D341Med (cell line): ENCODE results near the gene KDM4C.
"Not testable (repeated sequence)": the region's sequence is repeated elsewhere in the genome, so short reads cannot be mapped to it uniquely, and the experiment has no call there.

ENCODE experiments used
- DNase-seq: peaks from one replicate; pipeline ENCODE4 v3.0.0; 2012; ENCODE audit warnings: low spot score

KDM4C gene

DNA sequence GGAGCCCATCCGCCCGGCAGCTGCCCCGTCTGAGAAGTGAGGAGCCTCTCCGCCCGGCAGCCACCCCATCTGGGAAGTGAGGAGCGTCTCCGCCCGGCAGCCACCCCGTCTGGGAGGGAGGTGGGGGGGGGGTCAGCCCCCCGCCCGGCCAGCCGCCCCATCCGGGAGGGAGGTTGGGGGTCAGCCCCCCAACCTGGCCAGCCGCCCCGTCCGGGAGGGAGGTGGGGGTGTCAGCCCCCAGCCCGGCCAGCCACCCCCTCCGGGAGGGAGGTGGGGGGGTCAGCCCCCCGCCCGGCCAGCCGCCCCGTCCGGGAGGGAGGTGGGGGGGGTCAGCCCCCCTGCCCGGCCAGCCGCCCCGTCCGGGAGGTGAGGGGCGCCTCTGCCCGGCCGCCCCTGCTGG, 49.9 kb downstream of the KDM4C start:
- not testable (repeated sequence) for DNase-seq

DNA sequence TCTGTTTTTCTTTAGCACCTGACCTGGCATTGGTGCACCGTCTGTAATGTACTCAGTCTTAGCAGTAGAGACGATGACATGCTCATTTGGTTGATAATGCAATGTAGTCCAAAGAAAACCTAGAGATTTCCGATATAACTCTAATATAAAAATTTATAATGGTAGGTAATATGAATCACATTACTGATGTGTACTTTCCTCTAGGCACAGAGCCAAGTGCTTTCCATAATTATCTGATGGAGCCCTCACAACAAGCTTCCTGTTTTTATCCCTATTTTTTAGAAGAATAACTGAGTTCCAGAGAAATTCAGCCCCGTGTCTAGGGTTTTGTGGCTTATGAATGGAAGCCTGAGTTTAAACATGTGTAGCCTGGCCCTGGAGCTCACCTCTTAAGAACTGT, 53.7 kb downstream of the KDM4C start:
- no peak for DNase-seq

DNA sequence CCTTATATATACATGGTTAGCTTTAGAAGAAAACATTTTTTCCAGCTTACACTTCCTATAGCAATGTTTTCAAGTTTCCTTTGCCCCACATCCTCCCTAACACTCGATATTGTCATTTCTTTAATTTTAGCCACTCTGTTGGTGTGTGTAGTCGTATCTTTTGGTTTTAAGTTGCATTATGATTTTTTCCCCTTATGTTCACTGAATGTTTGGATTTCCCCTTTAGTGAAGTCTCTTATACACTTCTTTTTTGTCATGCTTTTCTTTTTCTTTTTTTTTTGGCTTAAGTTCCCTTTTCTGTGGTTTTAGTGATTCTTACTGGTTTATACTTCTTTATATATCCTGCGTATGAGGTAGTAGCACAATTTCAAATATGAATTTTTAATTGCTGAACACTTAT, 58.8 kb downstream of the KDM4C start:
- DNase-seq = no peak

DNA sequence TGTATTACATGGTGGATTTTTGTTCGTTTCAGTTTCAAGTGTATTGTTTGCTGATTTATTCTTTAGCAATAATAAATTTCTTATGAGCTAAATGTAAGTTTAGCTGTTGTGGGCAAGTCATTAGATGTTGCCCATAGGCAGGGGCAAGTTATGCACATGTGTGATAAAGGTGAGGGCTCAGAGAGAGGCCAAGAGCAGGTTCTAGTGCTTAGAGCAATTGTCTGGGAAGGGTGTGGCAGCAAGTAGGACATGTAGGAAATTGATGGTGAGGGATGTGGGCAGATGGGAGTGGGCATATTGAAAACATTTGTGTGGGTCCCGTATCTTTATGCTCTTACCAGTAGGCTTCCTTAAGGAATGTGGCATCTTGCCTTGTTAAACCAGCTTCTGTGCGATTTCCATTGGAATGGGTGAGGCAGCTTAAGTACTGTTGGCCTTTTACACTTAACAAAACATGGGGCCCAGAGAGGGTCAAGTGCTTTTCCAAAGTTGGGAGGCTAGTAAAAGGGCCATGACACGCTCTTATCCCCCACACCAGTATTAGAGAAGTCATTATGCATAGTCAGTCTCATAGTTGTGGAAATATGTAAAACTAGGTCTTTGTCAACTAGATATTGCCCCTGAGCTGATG, 60.6 kb downstream of the KDM4C start:
- no peak for DNase-seq

DNA sequence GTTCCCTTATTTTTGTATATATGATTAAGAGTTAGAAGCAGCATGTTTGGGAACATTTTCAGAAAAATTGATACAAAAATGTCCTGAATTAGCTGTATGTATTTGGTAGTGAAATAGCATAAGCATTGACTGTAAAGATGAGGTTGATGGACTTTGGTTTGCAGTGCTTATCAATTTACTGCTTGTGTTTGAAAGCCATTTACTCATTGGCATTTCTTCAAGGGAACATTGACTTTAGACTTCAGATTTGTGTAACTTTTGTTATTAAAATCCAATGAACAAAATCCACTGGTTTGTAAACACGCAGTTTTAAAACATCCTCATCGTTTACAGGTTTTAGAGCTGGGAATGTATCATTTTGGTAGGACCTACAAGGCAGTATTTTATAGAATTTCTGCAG, 61.3 kb downstream of the KDM4C start:
- no peak for DNase-seq

DNA sequence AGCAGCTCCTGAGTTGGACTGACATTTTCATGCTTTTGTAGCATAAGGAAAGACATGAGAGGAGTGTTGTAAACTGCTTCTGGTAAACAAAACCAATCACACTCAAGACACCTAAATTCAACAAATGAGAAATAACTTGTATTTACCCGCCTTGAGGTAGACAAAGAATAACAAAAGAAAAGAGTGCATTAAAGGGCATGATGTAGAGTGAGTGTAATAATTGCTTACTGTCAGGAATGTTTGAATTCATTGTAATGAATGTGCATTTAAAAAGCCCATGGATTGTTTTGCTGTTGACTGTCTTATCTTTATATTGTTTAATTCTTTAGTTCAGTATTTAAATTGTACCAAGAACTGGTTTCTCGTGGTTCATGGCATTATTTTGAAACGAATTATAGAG, 61.8 kb downstream of the KDM4C start:
- DNase-seq = no peak

DNA sequence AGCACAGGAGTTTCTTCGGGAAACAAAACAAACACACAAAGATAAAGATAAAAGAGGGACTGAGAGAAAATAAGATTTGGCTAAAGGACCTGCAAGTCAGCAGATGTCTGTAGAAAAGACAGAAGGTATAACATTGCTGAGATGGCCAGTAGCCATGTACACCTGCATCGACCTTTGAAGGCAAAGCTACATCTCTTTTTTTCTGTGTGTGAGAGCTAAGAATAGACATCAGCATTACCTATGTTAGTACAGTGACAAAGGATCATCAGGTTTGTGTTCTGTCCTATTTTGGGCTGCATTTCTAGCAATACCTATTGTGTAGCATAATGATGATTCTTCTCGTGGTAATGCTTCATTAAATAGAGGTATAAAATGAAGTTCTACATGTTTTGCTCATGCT, 64.9 kb downstream of the KDM4C start:
- no peak for DNase-seq

DNA sequence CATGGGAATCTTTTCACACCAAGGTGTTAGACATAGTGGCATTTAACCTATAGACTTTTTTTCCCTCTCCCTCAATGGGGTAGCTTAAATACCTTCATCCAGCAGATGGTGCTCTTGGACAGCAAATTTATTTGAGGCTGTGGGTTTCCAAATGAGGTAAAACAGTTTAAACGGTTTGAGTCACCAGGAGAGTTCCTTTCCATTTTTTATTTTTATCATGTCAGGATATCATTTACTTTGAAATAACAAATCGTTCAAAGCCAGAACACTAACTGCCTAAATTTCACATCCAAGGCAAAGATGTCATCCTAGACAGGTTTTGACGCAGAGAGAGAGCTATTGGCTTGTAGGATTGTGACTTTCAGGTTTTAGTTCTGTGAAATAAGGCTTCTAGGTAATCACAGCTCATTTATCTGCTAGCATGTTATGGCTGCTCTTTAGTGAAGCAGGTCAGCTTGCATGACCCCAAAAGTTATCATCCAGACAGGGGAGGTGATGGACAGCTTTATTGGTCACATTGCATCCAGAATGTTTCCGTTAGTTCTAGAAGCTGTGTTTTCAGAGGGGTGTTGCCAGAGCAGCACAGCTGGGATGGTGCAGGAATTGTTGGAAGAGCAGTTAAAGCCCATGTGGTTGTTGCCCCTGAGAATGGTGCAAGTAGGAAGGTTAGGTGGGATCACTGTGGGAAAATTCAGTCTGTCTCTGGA, 69.8 kb downstream of the KDM4C start:
- peak; percentile 50 for DNase-seq

DNA sequence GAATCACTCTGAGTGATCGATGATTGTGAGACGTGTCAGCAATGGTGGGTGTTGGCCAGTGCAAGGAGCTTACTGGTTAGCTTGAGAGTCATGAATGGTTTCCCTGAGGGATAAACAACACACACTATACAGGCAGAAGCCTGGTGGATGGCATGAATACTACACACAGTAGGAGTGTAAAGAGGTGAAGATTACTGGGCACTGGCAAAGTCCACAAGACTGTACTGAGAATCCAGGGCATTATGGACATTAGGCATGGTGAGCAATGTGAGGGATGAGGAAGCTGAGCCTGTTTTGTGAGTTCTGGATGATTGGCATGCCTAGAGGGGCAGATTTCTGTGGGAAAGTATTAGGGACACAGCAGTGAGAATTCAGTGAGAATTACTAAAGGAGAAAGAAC, 71.3 kb downstream of the KDM4C start:
- DNase-seq = no peak

DNA sequence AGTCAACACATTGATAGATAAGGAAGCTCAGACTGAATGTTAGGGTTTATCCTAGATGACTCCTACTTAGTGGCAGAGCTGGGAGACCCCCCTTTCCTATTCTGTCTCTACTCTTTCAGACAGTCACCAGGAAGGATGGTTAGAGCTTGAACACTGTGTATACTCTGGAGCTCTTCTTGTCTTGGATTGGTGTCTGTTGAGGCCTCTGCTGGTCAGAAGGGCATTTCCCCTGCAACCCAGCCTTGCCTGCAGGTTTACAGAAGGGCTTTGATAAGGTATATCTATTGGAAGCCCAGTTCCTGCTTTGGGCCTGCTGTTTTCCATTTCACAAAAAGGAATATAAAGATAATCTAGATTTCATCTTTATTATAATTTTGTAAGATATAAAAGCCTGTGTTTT, 71.8 kb downstream of the KDM4C start:
- no peak for DNase-seq

DNA sequence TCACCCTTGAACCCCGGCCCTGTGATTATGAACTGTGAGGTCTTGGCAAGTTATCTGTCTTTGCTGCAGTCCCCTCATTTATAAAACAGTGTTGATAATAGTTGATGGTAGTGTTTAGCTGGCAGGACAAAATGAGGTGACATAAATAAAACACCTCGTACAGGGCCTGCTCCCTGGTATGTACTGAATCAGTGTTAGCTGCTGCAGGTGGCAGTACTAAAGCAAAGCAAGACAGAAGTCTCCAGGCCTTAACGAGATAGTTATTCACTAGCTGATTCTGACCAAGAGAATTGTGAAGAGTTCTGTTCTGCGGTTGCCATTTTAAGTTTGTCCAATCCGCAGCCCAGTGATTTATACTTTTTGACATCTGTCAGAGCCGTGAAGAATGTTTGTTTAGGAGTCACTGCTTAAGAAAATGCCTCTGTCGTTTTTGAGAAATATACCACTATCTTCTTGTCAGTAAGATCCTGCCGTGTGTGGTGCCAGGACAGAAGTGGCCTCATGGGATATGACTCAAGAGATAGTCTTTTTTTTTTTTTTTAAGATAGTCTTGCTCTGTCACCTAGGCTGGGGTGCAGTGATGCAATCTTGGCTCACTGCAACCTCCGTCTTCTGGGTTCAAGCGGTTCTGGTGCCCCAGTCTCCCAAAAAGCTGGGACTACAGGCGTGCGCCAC, 75.9 kb downstream of the KDM4C start:
- no peak for DNase-seq

DNA sequence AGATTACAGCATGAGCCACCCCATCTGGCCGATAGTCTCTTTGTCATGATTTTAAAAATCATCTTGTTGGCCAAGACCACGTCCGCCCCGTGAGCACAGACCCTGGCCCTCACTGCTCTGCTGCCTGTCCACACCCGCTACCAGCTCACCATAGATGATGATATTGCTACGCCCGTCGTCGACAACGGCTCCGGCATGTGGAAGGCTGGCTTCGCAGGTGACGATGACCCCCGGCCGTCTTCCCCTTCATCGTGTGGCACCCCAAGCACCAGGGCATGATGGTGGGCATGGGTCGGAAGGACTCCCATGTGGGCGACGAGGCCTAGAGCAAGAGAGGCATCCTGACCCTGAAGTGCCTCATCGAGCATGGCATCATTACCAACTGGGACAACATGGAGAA, 76.5 kb downstream of the KDM4C start:
- DNase-seq = no peak

DNA sequence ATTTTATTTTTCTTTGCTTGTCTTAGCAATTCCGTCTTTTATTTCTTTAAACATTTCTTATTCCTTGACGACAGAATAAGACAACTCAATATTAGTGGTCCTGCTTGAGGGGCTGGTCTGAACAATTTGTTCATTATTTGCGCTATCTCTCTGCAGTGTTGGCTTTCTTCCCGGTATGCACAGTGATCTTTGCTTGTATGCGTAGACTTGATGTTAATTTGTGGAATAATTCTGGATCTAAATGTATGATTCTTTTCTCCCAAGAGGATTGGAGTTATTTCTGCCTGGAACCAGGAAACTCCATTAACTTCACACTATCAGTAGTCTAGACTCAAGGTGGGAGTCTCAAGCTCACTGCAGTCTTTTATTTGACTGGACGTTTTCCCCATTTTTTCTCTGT, 80.4 kb downstream of the KDM4C start:
- DNase-seq = no peak

DNA sequence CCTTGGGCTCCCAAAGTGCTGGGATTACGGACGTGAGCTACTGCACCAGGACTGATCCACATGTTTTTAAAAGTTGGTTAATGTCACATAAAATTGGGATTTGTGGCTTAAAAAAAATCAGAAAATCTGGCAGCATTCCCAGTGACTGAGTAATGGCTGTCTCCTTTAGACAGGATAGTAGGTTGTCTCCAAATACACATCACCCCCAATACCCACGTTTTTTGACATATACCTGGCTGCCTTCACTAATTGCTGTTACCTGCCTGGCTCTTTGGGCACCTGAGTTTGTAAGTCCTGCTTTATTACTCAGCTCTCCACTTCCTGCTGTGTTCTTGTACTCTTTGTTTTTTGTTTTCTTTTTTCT, 84.8 kb downstream of the KDM4C start:
- no peak for DNase-seq

DNA sequence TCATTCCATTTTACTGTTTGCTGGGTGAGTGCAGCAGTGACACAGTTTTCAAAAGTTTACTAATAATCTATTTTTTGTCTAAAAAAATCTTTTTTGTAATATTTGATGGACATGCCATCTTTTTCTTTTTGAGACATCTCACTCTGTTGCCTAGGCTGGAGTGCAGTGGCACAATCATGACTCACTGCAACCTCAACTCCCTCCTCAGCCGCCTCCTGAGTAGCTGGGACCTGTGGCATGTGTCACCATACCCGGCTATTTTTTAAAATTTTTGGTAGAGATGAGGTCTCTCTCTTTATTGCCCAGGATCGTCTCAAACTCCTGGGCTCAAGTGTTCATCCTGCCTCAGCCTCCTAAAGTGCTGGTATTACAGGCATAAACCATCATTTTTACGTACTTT, 86.0 kb downstream of the KDM4C start:
- DNase-seq = no peak

DNA sequence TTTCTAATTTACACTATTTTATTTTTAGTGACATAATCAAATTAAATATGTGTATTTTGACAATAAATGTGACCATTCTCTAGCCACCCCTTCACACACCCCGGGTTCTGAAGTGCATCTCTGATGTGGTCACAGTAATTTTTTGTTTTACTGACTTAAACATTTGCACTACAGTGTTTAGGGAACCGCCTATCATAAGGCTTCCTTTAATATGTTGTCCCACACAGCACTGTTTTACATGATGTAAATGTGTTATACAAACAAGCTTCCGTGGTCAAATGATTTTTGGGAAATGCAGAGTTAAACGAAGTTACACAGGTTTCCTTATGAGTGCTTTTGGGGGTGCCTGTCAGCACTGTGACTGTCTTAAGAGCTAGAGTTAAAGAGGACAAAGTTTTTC, 86.5 kb downstream of the KDM4C start:
- no peak for DNase-seq

DNA sequence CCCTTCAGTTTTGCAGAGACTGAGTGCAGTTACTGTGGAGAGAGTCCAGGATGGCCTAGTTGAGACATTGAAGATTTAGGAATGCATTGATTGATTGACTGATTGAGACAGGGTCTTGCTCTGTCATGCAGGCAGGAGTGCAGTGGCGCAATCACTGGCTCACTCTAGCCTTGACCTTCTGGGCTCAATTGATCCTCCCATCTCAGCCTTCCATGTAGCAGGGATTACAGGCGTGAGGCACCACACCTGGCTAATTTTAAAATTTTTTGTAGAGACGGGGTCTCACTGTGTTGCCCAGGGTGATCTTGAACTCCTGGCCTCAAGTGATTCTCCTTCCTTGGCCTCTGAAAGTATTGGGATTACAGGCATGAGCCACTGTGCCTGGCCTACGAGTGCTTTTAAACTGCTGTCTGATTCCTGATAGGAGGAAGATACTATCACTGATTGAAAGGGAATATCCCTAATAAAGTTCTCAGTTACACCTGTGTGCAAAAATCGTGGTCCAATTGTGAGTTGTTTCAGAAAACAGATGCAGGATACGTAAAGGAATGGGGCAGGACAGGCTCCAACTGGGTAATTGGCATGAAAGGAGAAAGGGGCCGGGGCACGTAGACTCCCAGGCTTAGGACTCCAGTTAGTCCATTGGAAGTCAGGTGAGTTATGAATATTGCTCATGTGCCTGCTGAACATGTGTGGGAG, 87.5 kb downstream of the KDM4C start:
- DNase-seq = no peak

DNA sequence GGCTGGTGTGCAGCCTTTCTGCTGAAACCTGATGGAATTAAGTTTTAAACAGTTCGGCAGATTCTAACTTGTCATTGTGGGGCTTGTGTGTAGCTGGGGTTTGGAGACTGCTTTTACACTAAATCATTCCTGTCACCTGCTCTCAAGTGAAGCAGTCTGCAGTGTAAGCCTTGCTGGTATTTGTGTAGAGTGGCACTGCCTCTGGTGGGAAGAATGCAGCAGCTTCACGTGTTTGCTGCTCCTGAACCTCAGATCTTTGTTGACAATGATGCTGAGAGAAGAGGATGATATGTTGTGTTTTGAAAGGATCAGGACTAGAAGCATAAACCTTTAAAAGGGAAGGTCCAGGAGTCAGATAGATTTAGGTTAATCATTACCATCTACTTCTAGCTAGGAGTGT, 88.1 kb downstream of the KDM4C start:
- DNase-seq = peak; percentile 41

DNA sequence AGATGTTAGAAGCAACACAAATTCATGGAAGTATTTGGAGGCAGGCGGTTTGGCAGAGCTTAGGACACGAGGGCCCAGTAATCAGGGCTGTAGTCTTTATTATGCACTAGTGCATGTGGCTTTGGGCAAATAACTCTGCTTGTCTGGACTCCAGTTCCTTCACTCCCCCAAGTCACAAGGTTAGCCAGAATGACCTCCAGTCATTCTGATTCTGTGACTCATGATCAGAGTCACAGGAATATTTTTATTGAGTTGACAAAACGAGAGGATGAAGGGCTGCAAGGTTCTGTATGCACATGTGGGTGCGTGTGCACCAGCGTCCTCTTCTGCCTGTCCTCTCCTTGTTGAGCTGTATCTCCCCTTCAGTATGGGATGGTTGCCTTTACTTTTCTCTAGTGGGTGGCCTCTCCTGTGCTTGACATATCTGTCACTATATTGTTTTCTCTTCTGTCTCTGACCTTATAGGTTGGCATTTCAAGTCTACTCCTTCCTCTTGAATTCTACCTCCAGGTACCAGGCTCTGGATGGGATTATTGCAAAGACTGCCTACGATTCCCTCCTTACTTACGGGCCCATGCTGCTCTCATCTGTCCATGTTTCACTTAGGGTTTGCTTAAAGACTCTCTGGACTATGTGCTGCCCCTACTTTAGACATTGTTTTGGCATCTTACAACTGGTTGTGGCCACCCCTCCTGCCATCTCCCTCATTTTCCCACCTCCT, 94.6 kb downstream of the KDM4C start:
- DNase-seq = no peak

DNA sequence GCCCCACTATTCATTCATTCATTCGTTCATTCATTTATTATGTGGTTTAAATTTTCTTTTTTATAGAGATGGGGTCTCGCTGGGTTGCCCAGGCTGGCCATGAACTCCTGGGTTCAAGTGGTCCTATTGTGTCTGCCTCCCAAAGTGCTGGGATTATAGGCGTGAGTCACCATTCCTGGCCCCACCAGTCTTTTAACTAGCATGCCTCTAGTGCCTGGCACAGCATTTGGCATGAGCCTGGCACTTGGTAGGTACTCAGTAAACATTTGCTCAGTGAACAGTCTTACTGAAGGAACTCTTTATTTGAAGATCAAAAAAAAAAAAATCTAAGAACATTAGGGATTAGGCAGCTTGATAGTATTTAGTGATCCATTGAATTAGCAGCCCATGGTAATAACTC, 98.1 kb downstream of the KDM4C start:
- no peak for DNase-seq

DNA sequence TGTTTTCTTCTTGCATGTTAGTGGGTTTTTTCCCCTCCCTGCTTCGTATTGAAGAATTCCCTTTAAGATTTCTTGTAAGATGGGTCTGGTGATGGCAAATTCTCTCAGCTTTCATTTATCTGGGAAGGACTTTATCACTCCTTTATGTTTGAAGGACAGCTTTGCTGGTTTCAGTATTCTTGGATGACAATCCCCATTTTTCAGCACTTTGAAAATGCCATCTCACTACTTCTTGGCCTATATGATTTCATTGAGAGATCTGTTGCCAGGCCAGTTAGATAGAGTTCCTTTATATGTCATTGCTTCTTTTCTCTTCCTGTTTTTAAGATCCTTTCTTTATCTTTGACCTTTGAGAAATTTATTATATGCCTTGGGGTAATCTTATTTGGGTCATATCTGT, 106.3 kb downstream of the KDM4C start:
- no peak for DNase-seq
